22Rv1 (cell line): ENCODE results near the gene KCTD11.
A peak's percentile ranks its signal among the peaks of the same experiment; 100 is the strongest.
"Not testable (repeated sequence)": the region's sequence is repeated elsewhere in the genome, so short reads cannot be mapped to it uniquely, and the experiment has no call there.

Experiments used
- H3K27ac ChIP-seq: fragments of 450-650 bp; 2 replicates; pipeline ENCODE4 v1.5.1; 2017
- CTCF ChIP-seq: fragments of 450-650 bp; IDR thresholded peaks from 2 replicates; pipeline ENCODE4 v1.5.1; 2017; ENCODE audit warnings: mild to moderate bottlenecking
- ZFX ChIP-seq: fragments of 450-650 bp; IDR thresholded peaks from 2 replicates; pipeline ENCODE4 v1.6.1; 2017; ENCODE audit warnings: antibody characterized with exemption, borderline replicate concordance

The KCTD11 gene

GRCh38 chr17:7329997-7330637 is 21.8 kb upstream of the KCTD11 start:
- H3K27ac ChIP-seq, result peak overlapping the region; percentile 85

GRCh38 chr17:7330638-7331015 is 21.3 kb upstream of the KCTD11 start:
- TF ChIP-seq CTCF (no peak), ZFX (no peak)
- H3K27ac ChIP-seq, result peak overlapping the region; percentile 85

More at GRCh38 chr17:7329997-7330637, 21.8 kb upstream of the KCTD11 start:
- no peak for TF ChIP-seq ZFX
- no peak for TF ChIP-seq CTCF

GRCh38 chr17:7332111-7332510 is 19.9 kb upstream of the KCTD11 start:
- no peak overlapping the region for H3K27ac ChIP-seq
- TF ChIP-seq CTCF, result no peak

- H3K27ac ChIP-seq, result not testable (repeated sequence)
These were observed 19.3 kb upstream of the KCTD11 start for GRCh38 chr17:7332600-7333069.

GRCh38 chr17:7334938-7335538 is 16.9 kb upstream of the KCTD11 start:
- no peak overlapping the region for H3K27ac ChIP-seq
- no peak for TF ChIP-seq ZFX
- TF ChIP-seq CTCF, result no peak

GRCh38 chr17:7335765-7336164 is 16.2 kb upstream of the KCTD11 start:
- not testable (repeated sequence) for H3K27ac ChIP-seq

GRCh38 chr17:7336240-7337175 is 15.5 kb upstream of the KCTD11 start, which contains the start of gene ACAP1:
Gene ACAP1 (plus strand): TSS chr17:7336529. CDS start chr17:7336735, 206 bp downstream.
- TF ChIP-seq ZFX (no peak), CTCF (no peak)

GRCh38 chr17:7337600-7337999 is 14.4 kb upstream of the KCTD11 start:
- not testable (repeated sequence) for H3K27ac ChIP-seq

More at GRCh38 chr17:7336240-7337175, 15.5 kb upstream of the KCTD11 start, which contains the start of gene ACAP1:
- H3K27ac ChIP-seq, result no peak within 1 kb of the TSS
